Stimulated activated CD8-positive, alpha-beta memory T cell treated with anti-CD3 and anti-CD28 coated beads, Interleukin-12 subunit alpha, Interleukin-12 subunit beta, amount 100 ng/mL, for 24 hours (primary cell): ENCODE measurements around the gene PCGF1.

Experiments used
- DNase-seq: peaks from one replicate; pipeline ENCODE4 v3.0.0-alpha.2; 2020; ENCODE audit errors: extremely low read depth

PCGF1 gene

DNA sequence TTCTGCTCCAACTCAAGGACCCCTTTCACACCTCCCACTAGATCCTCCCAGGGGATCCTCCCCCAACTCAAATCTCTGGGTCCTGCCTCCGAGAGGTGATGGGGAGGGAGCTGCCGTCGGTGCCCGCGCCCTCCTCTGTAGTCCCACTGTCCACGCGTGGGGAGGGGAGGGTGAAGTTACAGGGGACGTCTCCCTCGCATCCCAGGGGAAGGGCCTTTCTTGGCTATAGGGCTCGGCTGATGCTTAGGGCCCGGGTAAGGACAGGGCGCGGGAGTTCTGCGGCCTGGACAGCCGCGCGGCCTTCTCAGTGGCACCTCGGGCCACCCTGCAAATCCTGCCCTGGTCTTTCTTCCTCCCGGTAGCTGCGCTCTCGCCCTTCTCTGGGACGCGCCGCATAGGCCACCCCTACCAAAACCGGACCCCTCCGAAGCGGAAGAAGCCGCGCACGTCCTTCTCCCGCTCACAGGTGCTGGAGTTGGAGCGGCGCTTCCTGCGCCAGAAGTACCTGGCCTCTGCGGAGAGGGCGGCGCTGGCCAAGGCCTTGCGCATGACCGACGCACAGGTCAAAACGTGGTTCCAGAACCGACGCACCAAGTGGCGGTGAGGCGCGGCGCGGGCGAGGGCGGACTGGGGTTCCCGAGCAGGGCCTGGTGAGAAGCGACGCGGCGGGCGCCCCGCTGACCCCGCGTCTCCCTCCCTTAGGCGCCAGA, 7.9 kb upstream of the PCGF1 start:
- DNase-seq = no peak

- no peak for DNase-seq
These were observed 7.1 kb upstream of the PCGF1 start, which contains the start of gene TLX2 for GRCh38 chr2:74514368-74515270. TSS of gene TLX2 (plus strand) at chr2:74514450. CDS start at chr2:74514807, 357 bp downstream.

- DNase-seq = no peak
These were observed 6.3 kb upstream of the PCGF1 start for GRCh38 chr2:74513605-74514367.

- no peak for DNase-seq
These were observed 5.5 kb upstream of the PCGF1 start for GRCh38 chr2:74512744-74513604.

DNA sequence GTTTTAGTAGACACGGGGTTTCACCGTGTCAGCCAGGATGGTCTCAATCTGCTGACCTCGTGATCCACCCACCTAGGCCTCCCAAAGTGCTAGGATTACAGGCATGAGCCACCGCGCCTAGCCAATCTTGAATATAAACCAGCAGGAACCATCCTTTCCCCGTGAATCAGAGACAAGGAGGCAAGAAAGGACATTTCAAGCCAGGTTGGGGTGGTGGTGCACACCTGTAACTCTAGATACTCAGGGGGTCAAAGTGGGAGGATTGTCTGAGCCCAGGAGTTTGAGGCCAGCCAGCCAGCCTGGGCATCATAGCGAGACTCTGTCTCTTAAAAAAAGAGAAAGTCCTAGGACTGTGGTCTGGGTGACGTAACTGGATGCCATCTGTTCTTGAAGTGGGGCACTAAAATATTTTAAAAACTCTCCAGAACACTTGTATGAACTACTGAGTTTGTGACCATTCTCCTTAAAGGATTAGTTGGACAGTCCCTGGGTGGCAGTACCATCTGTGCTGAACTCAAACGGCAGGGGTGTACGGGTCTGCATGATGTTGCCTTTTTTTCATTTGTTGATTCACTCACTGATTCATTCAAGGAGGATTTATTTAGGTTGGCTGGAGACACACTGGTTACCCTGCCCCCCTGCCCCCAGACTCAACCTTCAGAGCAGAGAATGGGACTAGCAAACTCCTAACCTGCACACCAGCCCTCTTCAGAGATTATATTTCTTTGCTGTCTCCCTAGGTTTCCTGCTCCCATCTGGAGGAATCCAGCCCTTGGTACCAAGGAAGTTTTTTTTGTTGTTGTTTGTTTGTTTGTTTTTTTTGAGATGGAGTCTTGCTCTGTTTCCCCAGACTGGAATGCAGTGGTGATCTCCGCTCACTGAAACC, 3.9 kb upstream of the PCGF1 start:
- no peak for DNase-seq

- no peak for DNase-seq
These were observed 2.8 kb upstream of the PCGF1 start for GRCh38 chr2:74510272-74510671.

DNA sequence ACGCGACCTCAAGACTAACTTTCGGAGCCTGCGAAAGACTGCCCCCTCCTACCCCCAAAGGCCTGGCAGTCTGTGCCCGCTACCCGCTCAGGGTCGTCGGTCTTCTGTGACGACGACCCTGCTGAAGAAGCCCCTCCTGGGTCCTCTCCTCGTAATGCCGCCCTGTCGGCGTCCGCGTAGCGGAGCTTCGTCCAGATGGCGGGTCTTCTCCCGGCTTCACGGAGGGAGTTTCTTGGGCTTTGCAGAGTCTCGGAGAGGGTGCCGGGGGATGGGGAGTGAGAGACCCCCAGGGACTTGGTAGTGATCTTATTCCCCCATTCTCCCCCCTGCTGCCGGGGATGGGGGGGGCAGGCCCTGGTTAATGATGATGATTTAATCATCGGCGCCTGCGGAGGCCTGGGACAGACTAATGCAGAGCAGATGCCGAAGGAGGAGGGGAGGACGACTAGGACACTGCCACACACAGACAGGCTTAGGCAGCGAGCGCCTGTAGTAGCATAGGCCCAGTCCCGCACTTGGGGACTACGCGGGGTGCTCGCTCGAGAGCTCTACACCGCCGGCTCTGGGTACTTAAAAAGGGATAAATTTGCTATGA, 528 bp upstream of the PCGF1 start:
- no peak for DNase-seq

GRCh38 chr2:74505448-74506246, 1.8 kb downstream of the PCGF1 start:
- no peak for DNase-seq

DNA sequence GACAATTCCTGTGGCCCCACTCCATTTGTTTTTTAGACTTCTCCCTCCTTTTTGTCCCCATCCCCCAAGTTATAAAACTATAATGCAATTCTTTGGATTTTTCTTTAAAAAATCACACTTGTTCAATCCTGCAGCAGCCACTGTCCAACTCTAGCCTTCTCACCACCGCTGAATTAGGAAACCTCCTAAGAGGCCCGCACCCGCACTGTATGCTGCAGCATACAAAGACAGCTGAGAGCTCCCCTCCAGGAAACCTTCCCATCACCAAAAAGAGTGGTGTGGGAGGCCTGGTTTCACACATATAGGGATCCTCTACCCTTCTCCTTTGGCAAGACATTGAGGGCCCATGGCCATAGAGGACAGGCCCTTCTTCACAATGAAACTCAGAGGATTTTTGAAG, 2.9 kb downstream of the PCGF1 start:
- DNase-seq = no peak

- DNase-seq = no peak
These were observed 3.7 kb downstream of the PCGF1 start for GRCh38 chr2:74503506-74504475.

DNA sequence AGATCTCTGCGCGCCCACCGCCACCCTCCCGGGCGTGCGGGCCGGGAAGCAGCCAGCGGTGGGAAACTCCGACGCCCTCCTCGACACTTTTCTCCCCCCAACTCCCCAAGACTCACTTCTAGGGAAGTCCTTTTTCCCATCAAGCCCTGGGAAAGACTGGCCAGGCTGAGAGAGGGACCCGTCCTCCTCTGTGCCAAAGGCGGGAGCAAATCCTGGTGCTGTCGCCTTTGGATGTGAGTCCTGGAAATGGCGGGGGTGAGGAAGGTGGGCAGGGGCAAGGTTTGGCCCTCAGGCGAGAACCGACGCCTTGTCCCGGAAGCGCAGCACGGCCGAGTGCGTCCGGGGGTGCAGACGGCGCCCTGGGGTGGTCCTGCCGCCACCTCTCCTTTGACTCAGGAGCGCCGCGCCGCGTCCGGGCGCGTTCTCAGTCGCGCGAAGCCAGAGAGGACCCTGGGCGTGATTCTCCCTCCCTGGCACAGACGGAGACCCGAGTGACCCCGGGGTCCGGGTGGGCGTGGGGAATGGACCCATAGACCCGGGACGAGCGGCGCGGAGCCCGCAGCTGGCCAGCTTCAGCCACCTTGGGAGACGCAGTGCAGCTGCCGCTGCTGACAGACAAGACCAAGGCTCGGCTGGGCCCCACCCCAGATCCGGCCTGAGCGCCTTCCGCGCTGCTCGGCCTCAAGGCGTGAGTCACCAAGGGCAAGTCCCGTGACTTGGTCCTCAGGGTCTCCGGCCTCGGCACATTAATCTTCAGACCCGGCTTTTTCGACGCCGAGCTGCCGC, 4.6 kb downstream of the PCGF1 start:
- DNase-seq = no peak

DNA sequence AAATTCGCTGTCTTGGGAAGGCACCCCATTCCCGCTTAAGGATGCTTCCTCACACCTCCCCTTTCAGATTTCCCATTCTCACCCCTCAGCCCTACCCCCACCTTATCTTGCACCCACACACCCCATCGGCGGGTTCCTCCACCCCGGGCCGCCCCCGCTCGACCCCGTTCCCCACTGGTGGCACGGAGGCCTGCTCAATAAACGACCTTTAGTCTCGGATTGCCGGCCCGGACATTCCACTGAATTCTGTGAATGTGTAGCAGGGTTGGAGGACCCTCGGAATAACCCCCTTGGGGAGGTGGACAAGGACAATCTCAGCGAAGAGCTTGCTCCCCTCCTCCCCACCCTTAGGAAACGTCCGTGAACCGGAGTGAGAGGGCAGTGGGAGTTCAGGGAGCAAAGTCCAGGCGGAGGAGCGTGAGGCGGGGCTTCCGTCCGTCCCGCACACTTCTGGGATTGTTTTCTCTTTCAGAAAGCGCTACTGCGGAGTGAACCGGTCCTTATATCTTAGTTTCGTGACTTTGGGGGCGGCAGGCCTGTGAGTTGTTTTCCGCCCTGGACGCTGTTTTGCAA, 5.3 kb downstream of the PCGF1 start:
- no peak for DNase-seq

GRCh38 chr2:74501335-74502071, 6.0 kb downstream of the PCGF1 start:
- no peak for DNase-seq

DNA sequence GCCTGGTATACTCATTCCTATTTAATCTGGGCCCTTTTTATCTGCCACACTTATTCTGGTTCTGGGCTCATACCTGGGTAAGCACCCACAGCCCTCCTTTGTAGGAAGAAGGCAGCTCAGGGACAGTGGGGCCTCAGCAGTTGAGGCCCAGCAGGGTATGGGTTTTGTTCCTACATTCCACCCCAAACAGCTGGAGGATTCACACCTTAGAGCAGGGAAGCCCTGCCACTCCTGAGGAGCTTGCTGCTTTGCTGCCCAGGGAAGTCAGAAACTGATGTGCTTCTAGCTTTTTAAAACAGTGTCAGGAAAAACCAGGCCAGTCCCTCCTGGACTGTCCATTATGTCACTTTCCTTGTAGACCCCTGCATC, 6.9 kb downstream of the PCGF1 start:
- DNase-seq = no peak

DNA sequence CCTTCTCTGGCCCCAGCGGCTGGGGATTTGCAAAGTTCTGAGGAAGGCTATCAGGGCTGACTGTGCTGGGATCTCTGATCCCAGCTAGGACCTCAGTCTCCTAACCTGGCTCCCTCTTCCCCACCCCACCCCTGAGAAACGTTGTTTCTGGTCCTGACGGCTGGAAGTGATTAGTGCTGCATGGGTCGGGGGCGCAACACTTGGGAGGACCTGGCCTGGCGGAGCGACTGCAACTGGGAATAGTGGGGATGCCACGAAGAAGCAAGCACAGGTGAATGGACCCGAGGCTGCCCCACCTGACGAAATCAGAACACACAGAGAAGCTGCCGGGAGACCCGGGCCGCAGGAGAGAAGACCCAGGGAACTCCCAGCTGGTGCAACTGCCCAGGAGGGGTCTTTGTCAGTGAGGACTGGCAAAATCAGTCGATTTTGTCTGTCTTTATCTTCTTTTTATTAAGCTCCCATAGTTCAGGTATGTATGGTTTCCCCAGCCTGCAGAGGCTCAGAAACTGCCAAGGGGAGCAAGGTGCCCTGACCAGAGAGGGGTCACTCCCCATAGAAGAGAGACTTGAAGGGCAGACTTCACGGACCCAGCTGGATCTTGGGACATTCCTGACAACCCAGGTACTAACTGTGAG, 7.4 kb downstream of the PCGF1 start:
- no peak for DNase-seq
